Hematopoietic multipotent progenitor cell (in vitro differentiated cells): ENCODE data around the gene WDR38. TPM values are rescaled to one million over a fixed set of nuclear protein-coding genes. Genes with fewer than 3 reads are reported as not detected.

Source experiments
- DNase-seq, 3 donors: peaks; one replicate each; pipeline ENCODE4 v3.0.0-alpha.2; 2011 to 2015; ENCODE audit warnings: low read depth in 2 of 3, low spot score in 2 of 3
- small RNA-seq: library from RNA; depleted of rRNA; stranded (forward); fragments of <200 nt; gene quantifications from one replicate; pipeline ENCODE3, GENCODE V24; 2012
- total RNA-seq: library from RNA; depleted of rRNA; stranded (reverse); fragments of >200 nt; gene quantifications from one replicate; pipeline ENCODE4 v1.2.3, GENCODE V29; 2012

WDR38 gene
- total RNA-seq, 1 donor = not detected

GRCh38 chr9:124880501-124880900, 27.2 kb downstream of the WDR38 start:
- DNase-seq = no peak

- no peak for DNase-seq
These were observed 28.0 kb downstream of the WDR38 start for GRCh38 chr9:124881138-124881743.

- DNase-seq = no peak
These were observed 29.0 kb downstream of the WDR38 start for GRCh38 chr9:124882231-124882630.

GRCh38 chr9:124884376-124884775, 31.1 kb downstream of the WDR38 start:
- DNase-seq = no peak

GRCh38 chr9:124885551-124885950, 32.3 kb downstream of the WDR38 start:
- DNase-seq = no peak

- no peak for DNase-seq
These were observed 33.2 kb downstream of the WDR38 start for GRCh38 chr9:124886461-124886860.

GRCh38 chr9:124886866-124887492, 33.7 kb downstream of the WDR38 start:
- DNase-seq = no peak

GRCh38 chr9:124887832-124888231, 34.6 kb downstream of the WDR38 start:
- no peak for DNase-seq

GRCh38 chr9:124889006-124889405, 35.7 kb downstream of the WDR38 start:
- DNase-seq = no peak

- no peak for DNase-seq
These were observed 36.9 kb downstream of the WDR38 start for GRCh38 chr9:124890179-124890578.

GRCh38 chr9:124894035-124894740, 40.9 kb downstream of the WDR38 start:
- no peak for DNase-seq

- peak; percentile 39 to 83 (median 66) for DNase-seq
These were observed 41.5 kb downstream of the WDR38 start for GRCh38 chr9:124894741-124895170.

GRCh38 chr9:124897570-124898460, 44.6 kb downstream of the WDR38 start:
- DNase-seq = no peak

- DNase-seq = no peak
These were observed 46.6 kb downstream of the WDR38 start for GRCh38 chr9:124899845-124900244.

GRCh38 chr9:124906966-124907365, 53.7 kb downstream of the WDR38 start:
- no peak for DNase-seq

Small RNA genes lying within 50 kb of the gene (small RNA-seq; reads per million reads assigned to genes)
- gene RNU4-82P = not detected

Other genes starting within 250 kb of the WDR38 start
- 9.4 TPM for gene NR6A1, start 82.1 kb upstream of the WDR38 start, total RNA-seq
- 1.9 TPM for gene OLFML2A, start 76.3 kb upstream of the WDR38 start, total RNA-seq
- gene RPL35, start 8.5 kb downstream of the WDR38 start, total RNA-seq = 1,783 TPM
- 13.5 TPM for gene ARPC5L, start 8.7 kb downstream of the WDR38 start, total RNA-seq
- gene GOLGA1, start 87.6 kb downstream of the WDR38 start, total RNA-seq = 7.5 TPM